Measurements from ENCODE around the gene APOL5. TPM values are rescaled to one million over a fixed set of nuclear protein-coding genes. Genes with fewer than 3 reads are reported as not detected.

The APOL5 gene
- polyA plus RNA-seq, 1 experiment = 0.14 TPM

GRCh38 chr22:35729309-35729698, 11.6 kb downstream of the APOL5 start:
- CTCF ChIA-PET = no interaction called here
- Histone ChIP-seq H3K9me3 (ENCODE audit: control insufficient read depth, insufficient read depth, low read length) (peaks cover 3% of the 10 kb centered on the region; the same call in 1 of the 2 replicates), H3K4me3 (ENCODE audit: low read depth, low read length) (no peak overlapping the region), H3K27ac (ENCODE audit: low read depth, low read length) (no peak overlapping the region), H3K27me3 (ENCODE audit: control insufficient read depth, insufficient read depth, low read length) (no peaks in the 10 kb centered on the region)
- POLR2A ChIA-PET = no interaction called here
- no peak for TF ChIP-seq CTCF (IDR thresholded peaks at IDR 0.05; ENCODE audit: low read depth, low read length)
- DNase-seq (ENCODE audit: low read depth, low spot score) = no peak

- Histone ChIP-seq H3K9me3 (ENCODE audit: control insufficient read depth, insufficient read depth, low read length) (peaks cover 3% of the 10 kb centered on the region; the same call in 1 of the 2 replicates), H3K27me3 (ENCODE audit: control insufficient read depth, insufficient read depth, low read length) (no peaks in the 10 kb centered on the region), H3K4me3 (ENCODE audit: low read depth, low read length) (no peak overlapping the region), H3K27ac (ENCODE audit: low read depth, low read length) (no peak overlapping the region)
- CTCF ChIA-PET = no interaction called here
- TF ChIP-seq CTCF (IDR thresholded peaks at IDR 0.05; ENCODE audit: low read depth, low read length) = no peak
- POLR2A ChIA-PET = no interaction called here
- no peak for DNase-seq (ENCODE audit: low read depth, low spot score)
Observed at GRCh38 chr22:35731321-35731720, 13.6 kb downstream of the APOL5 start.

GRCh38 chr22:35732116-35732515, 14.4 kb downstream of the APOL5 start:
- no peak for DNase-seq (ENCODE audit: low read depth, low spot score)
- no peaks in the 10 kb centered on the region for H3K9me3 ChIP-seq (ENCODE audit: control insufficient read depth, insufficient read depth, low read length)
- H3K4me3 ChIP-seq (ENCODE audit: low read depth, low read length) = no peak overlapping the region
- TF ChIP-seq CTCF (IDR thresholded peaks at IDR 0.05; ENCODE audit: low read depth, low read length) = no peak
- POLR2A ChIA-PET = no interaction called here
- H3K27me3 ChIP-seq (ENCODE audit: control insufficient read depth, insufficient read depth, low read length) = no peaks in the 10 kb centered on the region
- no peak overlapping the region for H3K27ac ChIP-seq (ENCODE audit: low read depth, low read length)
- CTCF ChIA-PET = no interaction called here

- Histone ChIP-seq H3K4me3 (ENCODE audit: low read depth, low read length) (no peak overlapping the region), H3K27ac (ENCODE audit: low read depth, low read length) (no peak overlapping the region), H3K9me3 (ENCODE audit: control insufficient read depth, insufficient read depth, low read length) (no peaks in the 10 kb centered on the region), H3K27me3 (ENCODE audit: control insufficient read depth, insufficient read depth, low read length) (no peaks in the 10 kb centered on the region)
- ChIA-PET POLR2A (no interaction called here), CTCF (no interaction called here)
- TF ChIP-seq CTCF (IDR thresholded peaks at IDR 0.05; ENCODE audit: low read depth, low read length) = no peak
- DNase-seq (ENCODE audit: low read depth, low spot score) = no peak
Observed at GRCh38 chr22:35733036-35733435, 15.4 kb downstream of the APOL5 start.

GRCh38 chr22:35733791-35734516, 16.3 kb downstream of the APOL5 start:
- no peak overlapping the region for H3K4me3 ChIP-seq (ENCODE audit: low read depth, low read length)
- no peaks in the 10 kb centered on the region for H3K9me3 ChIP-seq (ENCODE audit: control insufficient read depth, insufficient read depth, low read length)
- no peak for TF ChIP-seq CTCF (IDR thresholded peaks at IDR 0.05; ENCODE audit: low read depth, low read length)
- H3K27ac ChIP-seq (ENCODE audit: low read depth, low read length) = no peak overlapping the region
- CTCF ChIA-PET = no interaction called here
- no peaks in the 10 kb centered on the region for H3K27me3 ChIP-seq (ENCODE audit: control insufficient read depth, insufficient read depth, low read length)
- DNase-seq (ENCODE audit: low read depth, low spot score) = no peak
- POLR2A ChIA-PET = no interaction called here
